Gastrocnemius medialis (tissue), 4 donors: ENCODE measurements around the gene NUP107.
"Not testable (repeated sequence)": the region's sequence is repeated elsewhere in the genome, so short reads cannot be mapped to it uniquely, and the experiment has no call there.

ENCODE experiments used
- POLR2A ChIP-seq, 2 donors: fragments of 450-650 bp; IDR thresholded peaks; one replicate each; pipeline ENCODE4 v1.6.1; 2017; ENCODE audit warnings: antibody characterized with exemption in 2 of 2, mild to moderate bottlenecking in 2 of 2, moderate library complexity in 2 of 2
- TF ChIP-seq, protein P1 (sequence below), 5 experiments: fragments of 450-650 bp in 3 of 5; fragments of 200-600 bp in 2 of 5; sonication (generic) in 2 of 5; IDR thresholded peaks in 4 of 5; conservative IDR thresholded peaks in 1 of 5; 1 replicate in 4 of 5; 2 replicates in 1 of 5; pipeline ENCODE4 v1.5.1; 2016 to 2019; ENCODE audit warnings: antibody characterized with exemption in 5 of 5, mild to moderate bottlenecking in 3 of 5, moderate library complexity in 3 of 5

DNA sequence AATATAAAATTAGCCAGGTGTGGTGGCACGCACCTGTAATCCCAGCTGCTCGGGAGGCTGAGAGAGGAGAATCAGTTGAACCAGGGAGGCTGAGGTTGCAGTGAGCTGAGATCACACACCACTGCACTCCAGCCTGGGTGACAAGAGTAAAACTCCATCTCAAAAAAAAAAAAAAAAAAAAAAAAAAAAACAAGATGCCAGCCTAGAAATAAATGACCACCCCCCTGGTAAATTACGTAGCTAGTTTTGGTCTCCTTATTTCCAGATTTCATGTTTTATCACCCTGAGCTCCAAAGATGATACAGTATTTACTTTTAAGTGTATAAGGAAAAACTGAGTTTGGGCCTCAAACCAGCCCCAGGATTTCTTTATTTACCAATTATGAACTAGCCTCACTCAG is 49.3 kb upstream of the NUP107 start:
- TF ChIP-seq, protein P1, sequence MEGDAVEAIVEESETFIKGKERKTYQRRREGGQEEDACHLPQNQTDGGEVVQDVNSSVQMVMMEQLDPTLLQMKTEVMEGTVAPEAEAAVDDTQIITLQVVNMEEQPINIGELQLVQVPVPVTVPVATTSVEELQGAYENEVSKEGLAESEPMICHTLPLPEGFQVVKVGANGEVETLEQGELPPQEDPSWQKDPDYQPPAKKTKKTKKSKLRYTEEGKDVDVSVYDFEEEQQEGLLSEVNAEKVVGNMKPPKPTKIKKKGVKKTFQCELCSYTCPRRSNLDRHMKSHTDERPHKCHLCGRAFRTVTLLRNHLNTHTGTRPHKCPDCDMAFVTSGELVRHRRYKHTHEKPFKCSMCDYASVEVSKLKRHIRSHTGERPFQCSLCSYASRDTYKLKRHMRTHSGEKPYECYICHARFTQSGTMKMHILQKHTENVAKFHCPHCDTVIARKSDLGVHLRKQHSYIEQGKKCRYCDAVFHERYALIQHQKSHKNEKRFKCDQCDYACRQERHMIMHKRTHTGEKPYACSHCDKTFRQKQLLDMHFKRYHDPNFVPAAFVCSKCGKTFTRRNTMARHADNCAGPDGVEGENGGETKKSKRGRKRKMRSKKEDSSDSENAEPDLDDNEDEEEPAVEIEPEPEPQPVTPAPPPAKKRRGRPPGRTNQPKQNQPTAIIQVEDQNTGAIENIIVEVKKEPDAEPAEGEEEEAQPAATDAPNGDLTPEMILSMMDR (IDR thresholded peaks at IDR 0.05 in 4 of 5, conservative IDR thresholded peaks at IDR 0.05 in 1 of 5): not testable (repeated sequence)
- TF ChIP-seq POLR2A (IDR thresholded peaks at IDR 0.05): not testable (repeated sequence)
